ENCODE data around the gene MANSC1.

GRCh38 chr12:12297201-12297830 is 52.7 kb downstream of the MANSC1 start:
- no peak for TF ChIP-seq POLR2A (IDR thresholded peaks at IDR 0.05)
- TF ChIP-seq EP300 (IDR thresholded peaks at IDR 0.05; ENCODE audit: low read depth) = no peak
- no peak for TF ChIP-seq CTCF (IDR thresholded peaks at IDR 0.05)
